HG03196 (cell line): ENCODE results near the gene SPANXN2.
"Not testable (repeated sequence)": the region's sequence is repeated elsewhere in the genome, so short reads cannot be mapped to it uniquely, and the experiment has no call there.

Source experiments
- ATAC-seq: cut with Tn5 transposase; IDR thresholded peaks from one replicate; pipeline ENCODE4 v1.9.1; 2021; ENCODE audit not compliant: unreplicated experiment

The SPANXN2 gene

GRCh38 chrX:143720652-143721051, at the start of gene SPANXN2:
SPANXN2 (minus strand) TSS chrX:143720752; CDS start chrX:143720668, 84 bp downstream.
- ATAC-seq: not testable (repeated sequence)

- no peak for ATAC-seq
Observed at GRCh38 chrX:143768976-143769375, 48.4 kb upstream of the SPANXN2 start.

- not testable (repeated sequence) for ATAC-seq
Observed at GRCh38 chrX:143767789-143768188, 47.2 kb upstream of the SPANXN2 start.

GRCh38 chrX:143757887-143758286, 37.3 kb upstream of the SPANXN2 start:
- ATAC-seq: no peak

GRCh38 chrX:143757375-143757774, 36.8 kb upstream of the SPANXN2 start:
- no peak for ATAC-seq

- ATAC-seq: no peak
Observed at GRCh38 chrX:143754183-143754582, 33.6 kb upstream of the SPANXN2 start.

- ATAC-seq: no peak
Observed at GRCh38 chrX:143733866-143734265, 13.3 kb upstream of the SPANXN2 start.

GRCh38 chrX:143726296-143726695, 5.7 kb upstream of the SPANXN2 start:
- ATAC-seq: no peak

GRCh38 chrX:143701460-143701859, 19.1 kb downstream of the SPANXN2 start:
- no peak for ATAC-seq

GRCh38 chrX:143694885-143695284, 25.7 kb downstream of the SPANXN2 start:
- ATAC-seq: no peak

- ATAC-seq: no peak
Observed at GRCh38 chrX:143683486-143683885, 37.1 kb downstream of the SPANXN2 start.

- no peak for ATAC-seq
Observed at GRCh38 chrX:143674926-143675325, 45.6 kb downstream of the SPANXN2 start.

GRCh38 chrX:143669395-143669794, 51.2 kb downstream of the SPANXN2 start:
- no peak for ATAC-seq

- no peak for ATAC-seq
Observed at GRCh38 chrX:143664302-143664701, 56.2 kb downstream of the SPANXN2 start.

GRCh38 chrX:143663755-143664154, 56.8 kb downstream of the SPANXN2 start:
- ATAC-seq: no peak
